22Rv1 (cell line): ENCODE measurements around the gene COPE.

Experiments
- ZFX ChIP-seq: fragments of 450-650 bp; IDR thresholded peaks from 2 replicates; pipeline ENCODE4 v1.6.1; 2017; ENCODE audit warnings: antibody characterized with exemption, borderline replicate concordance
- TF ChIP-seq, protein P1 (sequence below): fragments of 450-650 bp; IDR thresholded peaks from 2 replicates; pipeline ENCODE4 v1.5.1; 2017; ENCODE audit warnings: mild to moderate bottlenecking

GRCh38 chr19:18865973-18866799 lies 53.0 kb downstream of the COPE start:
- TF ChIP-seq, protein P1, sequence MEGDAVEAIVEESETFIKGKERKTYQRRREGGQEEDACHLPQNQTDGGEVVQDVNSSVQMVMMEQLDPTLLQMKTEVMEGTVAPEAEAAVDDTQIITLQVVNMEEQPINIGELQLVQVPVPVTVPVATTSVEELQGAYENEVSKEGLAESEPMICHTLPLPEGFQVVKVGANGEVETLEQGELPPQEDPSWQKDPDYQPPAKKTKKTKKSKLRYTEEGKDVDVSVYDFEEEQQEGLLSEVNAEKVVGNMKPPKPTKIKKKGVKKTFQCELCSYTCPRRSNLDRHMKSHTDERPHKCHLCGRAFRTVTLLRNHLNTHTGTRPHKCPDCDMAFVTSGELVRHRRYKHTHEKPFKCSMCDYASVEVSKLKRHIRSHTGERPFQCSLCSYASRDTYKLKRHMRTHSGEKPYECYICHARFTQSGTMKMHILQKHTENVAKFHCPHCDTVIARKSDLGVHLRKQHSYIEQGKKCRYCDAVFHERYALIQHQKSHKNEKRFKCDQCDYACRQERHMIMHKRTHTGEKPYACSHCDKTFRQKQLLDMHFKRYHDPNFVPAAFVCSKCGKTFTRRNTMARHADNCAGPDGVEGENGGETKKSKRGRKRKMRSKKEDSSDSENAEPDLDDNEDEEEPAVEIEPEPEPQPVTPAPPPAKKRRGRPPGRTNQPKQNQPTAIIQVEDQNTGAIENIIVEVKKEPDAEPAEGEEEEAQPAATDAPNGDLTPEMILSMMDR, result peak; percentile 99
- TF ChIP-seq ZFX, result no peak
